A673 (cell line): Measurements from ENCODE around the gene MAGI1. TPM values are rescaled to one million over a fixed set of nuclear protein-coding genes. Genes with fewer than 3 reads are reported as not detected.

Experiments used
- BruUV-seq: library from RNA; stranded (reverse); fragments of 400-500 nt; replicated peaks from 2 replicates; lab custom pipeline; 2021; lab: Mats Ljungman, UMichigan
- CTCF ChIA-PET: fragments of 300-600 bp; sonication (Branson Sonifier 250); formaldehyde crosslinking; loops from one replicate; lab custom pipeline; 2022; ENCODE audit warnings: antibody characterized with exemption; lab: Charles Lee
- POLR2A ChIA-PET: fragments of 300-600 bp; sonication (Branson Sonifier 250); formaldehyde crosslinking; loops from one replicate; lab custom pipeline; 2022; ENCODE audit warnings: antibody characterized with exemption; ENCODE audit not compliant: low non-redundant PET; lab: Charles Lee
- DNase-seq: peaks from one replicate; pipeline ENCODE4 v3.0.0-alpha.2; 2015; ENCODE audit warnings: low spot score
- H3K27ac ChIP-seq: fragments of 200-600 bp; sonication (generic); 2 replicates; pipeline ENCODE4 v1.5.1; 2016; ENCODE audit warnings: mixed run types, low read depth, mild to moderate bottlenecking, mixed read lengths, antibody characterized with exemption, low read length; ENCODE audit not compliant: poor library complexity, severe bottlenecking
- H3K27me3 ChIP-seq: fragments of 200-600 bp; sonication (generic); replicated peaks from 2 replicates; pipeline ENCODE4 v1.6.1; 2017; ENCODE audit warnings: mixed run types, low read depth, mild to moderate bottlenecking, mixed read lengths, antibody characterized with exemption, low read length; ENCODE audit not compliant: insufficient read depth, poor library complexity
- H3K36me3 ChIP-seq: fragments of 200-600 bp; sonication (generic); 2 replicates; pipeline ENCODE4 v1.6.1; 2016; ENCODE audit warnings: mixed run types, mild to moderate bottlenecking, mixed read lengths, antibody characterized with exemption, low read length; ENCODE audit not compliant: insufficient read depth, poor library complexity, severe bottlenecking
- H3K4me1 ChIP-seq: fragments of 200-600 bp; sonication (generic); 2 replicates; pipeline ENCODE4 v1.6.1; 2017; ENCODE audit warnings: mixed run types, mild to moderate bottlenecking, mixed read lengths, antibody characterized with exemption, low read length; ENCODE audit not compliant: insufficient read depth, poor library complexity, severe bottlenecking
- H3K4me3 ChIP-seq: fragments of 200-600 bp; sonication (generic); 2 replicates; pipeline ENCODE4 v1.5.1; 2016; ENCODE audit warnings: low read depth, mixed run types, mild to moderate bottlenecking, mixed read lengths, low read length; ENCODE audit not compliant: poor library complexity, severe bottlenecking
- H3K9me3 ChIP-seq: fragments of 200-600 bp; sonication (generic); 2 replicates; pipeline ENCODE4 v1.6.1; 2016; ENCODE audit warnings: mixed run types, low read depth, mild to moderate bottlenecking, mixed read lengths, antibody characterized with exemption, low read length; ENCODE audit not compliant: poor library complexity, severe bottlenecking
- EZH2 ChIP-seq: fragments of 200-600 bp; sonication (generic); IDR thresholded peaks from 2 replicates; pipeline ENCODE4 v1.6.1; 2017; ENCODE audit warnings: borderline replicate concordance, low read depth, mild to moderate bottlenecking, mixed read lengths, antibody characterized with exemption, low read length; ENCODE audit not compliant: poor library complexity, severe bottlenecking
- intact Hi-C: fragments of 100-400 bp; cut with micrococcal nuclease; formaldehyde crosslinking; loops from one replicate; pipeline ENCODE4 v1.10.0; 2022; ENCODE audit not compliant: unreplicated experiment
- total RNA-seq: library from RNA; stranded (reverse); gene quantifications from 2 replicates; pipeline ENCODE4 v1.2.3, GENCODE V29; 2021
- TF ChIP-seq, protein P1 (sequence below): fragments of 300-800, 200-600 bp; sonication (generic); conservative IDR thresholded peaks from 2 replicates; pipeline ENCODE4 v1.5.1; 2017; ENCODE audit warnings: low read depth, mild to moderate bottlenecking, antibody characterized with exemption, low read length, moderate library complexity, mixed read lengths

Gene MAGI1
- total RNA-seq, 1 experiment from 2014 or later, result 30.5 TPM

DNA sequence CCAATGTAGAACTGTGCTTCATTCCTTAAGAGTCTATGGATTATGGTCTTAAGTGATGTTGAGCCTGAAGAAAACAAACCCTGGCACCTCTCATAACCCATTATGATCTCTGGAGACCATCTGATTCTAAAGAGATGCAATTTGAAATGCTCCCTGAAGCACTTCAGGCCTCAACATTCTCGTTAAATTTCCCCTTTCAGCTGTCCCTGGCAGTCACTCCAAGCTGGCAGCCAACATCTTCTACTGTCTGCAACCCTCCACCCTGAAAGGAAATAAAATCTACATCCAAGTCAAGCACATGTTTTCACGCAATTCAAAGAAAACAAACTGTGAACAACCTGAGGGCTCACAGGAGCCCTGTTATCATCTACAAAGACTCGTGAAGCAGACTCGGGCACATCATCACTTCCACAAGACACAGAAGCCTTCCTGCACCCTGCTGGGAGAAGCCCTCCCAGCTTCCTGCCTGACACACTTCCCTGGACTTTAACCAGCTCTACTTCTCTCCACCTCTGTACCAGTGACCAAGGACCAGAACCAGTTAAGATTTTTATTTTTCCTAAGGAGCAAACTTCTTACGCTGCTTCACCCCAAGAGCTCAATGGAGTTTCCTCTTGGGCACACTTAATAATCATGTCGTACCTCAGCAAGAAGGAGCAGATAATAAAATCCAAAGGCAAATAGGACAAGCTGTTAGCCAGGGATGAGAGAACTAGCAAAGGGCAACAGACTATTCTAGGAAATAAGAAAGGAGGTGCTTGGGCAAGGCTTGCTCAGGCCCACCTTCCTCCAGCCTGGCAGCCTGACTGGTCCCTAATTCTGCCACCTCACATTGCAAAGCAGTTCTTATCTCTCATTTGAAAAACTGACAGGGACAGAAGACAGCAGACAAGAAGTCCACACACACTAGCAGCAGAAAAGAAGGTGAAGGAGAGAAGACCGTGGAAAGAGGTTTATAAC is 67.1 kb downstream of the MAGI1 start:
- no peaks in the 10 kb centered on the region for H3K9me3 ChIP-seq
- intact Hi-C loops, result no loop called here
- no peak overlapping the region for H3K4me3 ChIP-seq
- peak; percentile 84 for DNase-seq
- ChIA-PET CTCF (no interaction called here), POLR2A (interaction anchor here (0.5 kb wide), 1 partner anchor 568 kb away, joined by 4 read pairs; no protein-coding TSS in a partner anchor)
- H3K27me3 ChIP-seq, result no peaks in the 10 kb centered on the region
- peaks cover 49% of the 10 kb centered on the region for H3K4me1 ChIP-seq
- no peaks in the 10 kb centered on the region for H3K36me3 ChIP-seq
- H3K27ac ChIP-seq, result peak overlapping the region; percentile 61
- no peak for TF ChIP-seq EZH2
- TF ChIP-seq, protein P1, sequence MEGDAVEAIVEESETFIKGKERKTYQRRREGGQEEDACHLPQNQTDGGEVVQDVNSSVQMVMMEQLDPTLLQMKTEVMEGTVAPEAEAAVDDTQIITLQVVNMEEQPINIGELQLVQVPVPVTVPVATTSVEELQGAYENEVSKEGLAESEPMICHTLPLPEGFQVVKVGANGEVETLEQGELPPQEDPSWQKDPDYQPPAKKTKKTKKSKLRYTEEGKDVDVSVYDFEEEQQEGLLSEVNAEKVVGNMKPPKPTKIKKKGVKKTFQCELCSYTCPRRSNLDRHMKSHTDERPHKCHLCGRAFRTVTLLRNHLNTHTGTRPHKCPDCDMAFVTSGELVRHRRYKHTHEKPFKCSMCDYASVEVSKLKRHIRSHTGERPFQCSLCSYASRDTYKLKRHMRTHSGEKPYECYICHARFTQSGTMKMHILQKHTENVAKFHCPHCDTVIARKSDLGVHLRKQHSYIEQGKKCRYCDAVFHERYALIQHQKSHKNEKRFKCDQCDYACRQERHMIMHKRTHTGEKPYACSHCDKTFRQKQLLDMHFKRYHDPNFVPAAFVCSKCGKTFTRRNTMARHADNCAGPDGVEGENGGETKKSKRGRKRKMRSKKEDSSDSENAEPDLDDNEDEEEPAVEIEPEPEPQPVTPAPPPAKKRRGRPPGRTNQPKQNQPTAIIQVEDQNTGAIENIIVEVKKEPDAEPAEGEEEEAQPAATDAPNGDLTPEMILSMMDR, result no peak
- BruUV-seq, result no TSS peak

DNA sequence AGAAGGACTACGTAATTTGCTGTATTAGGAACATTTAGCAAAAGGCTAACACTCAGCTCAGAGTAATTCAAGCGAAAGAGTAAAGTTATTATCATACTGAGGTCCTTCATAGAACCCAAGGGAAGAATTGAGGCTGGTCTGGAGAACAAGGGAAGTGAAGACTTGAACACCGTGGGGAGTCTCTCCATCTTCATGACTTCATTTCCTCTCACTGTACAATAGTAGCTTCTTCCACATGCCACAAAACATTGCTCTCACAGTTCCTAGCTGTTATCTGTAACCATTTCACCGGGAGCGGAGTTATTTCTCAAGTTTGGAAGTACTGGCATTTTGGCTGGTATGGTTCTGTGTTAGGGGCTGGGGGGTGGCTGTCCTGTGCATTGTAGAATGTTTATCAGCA is 69.7 kb downstream of the MAGI1 start:
- Histone ChIP-seq H3K4me1 (peaks cover 57% of the 10 kb centered on the region), H3K27me3 (no peaks in the 10 kb centered on the region), H3K4me3 (no peak overlapping the region), H3K36me3 (no peaks in the 10 kb centered on the region), H3K9me3 (no peaks in the 10 kb centered on the region), H3K27ac (peak overlapping the region; percentile 68)
- TF ChIP-seq EZH2, result no peak
- TF ChIP-seq, protein P1, result no peak
- CTCF ChIA-PET, result interaction anchor here (0.6 kb wide), 1 partner anchor 417 kb away, joined by 6 read pairs; no protein-coding TSS in a partner anchor
- intact Hi-C loops, result loop anchor here (1.0 to 5.0 kb wide), 2 partner anchors 18 to 68 kb away; partner anchors contain the start of gene MAGI1
- no TSS peak for BruUV-seq
- peak; percentile 93 for DNase-seq
- POLR2A ChIA-PET, result no interaction called here

DNA sequence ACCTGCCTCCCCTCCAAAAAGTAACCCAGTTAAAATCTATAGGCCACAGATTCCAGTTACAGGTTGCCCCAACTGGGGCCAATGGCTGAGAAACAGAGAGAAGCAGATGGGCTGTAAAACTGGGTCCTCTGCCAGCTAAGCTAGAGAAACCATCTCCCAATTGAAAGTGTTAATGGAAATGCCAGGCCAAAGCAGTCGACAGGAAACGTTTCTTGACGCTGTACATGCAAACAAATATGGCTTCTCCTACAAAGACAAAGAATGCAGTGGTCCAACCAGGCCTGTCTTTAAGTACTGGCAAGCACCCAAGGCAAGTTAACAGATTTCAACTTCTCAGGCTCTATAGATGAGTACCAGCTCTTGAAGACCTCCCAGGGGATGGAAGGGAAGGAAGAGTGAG is 71.3 kb downstream of the MAGI1 start:
- no peak overlapping the region for H3K4me3 ChIP-seq
- CTCF ChIA-PET, result no interaction called here
- no TSS peak for BruUV-seq
- H3K36me3 ChIP-seq, result no peaks in the 10 kb centered on the region
- POLR2A ChIA-PET, result no interaction called here
- peaks cover 62% of the 10 kb centered on the region for H3K4me1 ChIP-seq
- no peak for TF ChIP-seq EZH2
- TF ChIP-seq, protein P1, result no peak
- intact Hi-C loops, result loop anchor here (5.0 kb wide), 1 partner anchor 70 kb away; the partner anchor contains the start of gene MAGI1
- peak; percentile 53 for DNase-seq
- H3K9me3 ChIP-seq, result no peaks in the 10 kb centered on the region
- no peaks in the 10 kb centered on the region for H3K27me3 ChIP-seq
- H3K27ac ChIP-seq, result peak overlapping the region; percentile 55
